ENCODE measurements around the gene SLFN13.

DNA sequence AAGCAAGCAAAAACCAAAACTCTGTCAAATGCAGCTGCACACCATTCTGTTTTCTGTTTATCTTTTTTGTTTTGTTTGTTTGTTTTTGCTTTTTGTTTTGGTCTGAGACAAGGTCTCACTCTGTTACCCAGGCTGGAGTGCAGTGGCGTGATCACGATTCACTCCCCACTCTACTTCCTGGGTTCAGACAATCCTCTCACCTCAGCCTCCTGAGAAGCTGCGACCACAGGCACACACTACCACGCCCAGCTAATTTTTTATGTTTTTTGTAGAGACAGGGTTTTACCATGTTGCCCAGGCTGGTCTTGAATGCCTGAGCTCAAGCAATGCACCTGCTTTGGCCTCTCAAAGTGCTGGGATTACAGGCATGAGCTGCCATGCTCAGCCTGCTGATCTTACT lies 19.3 kb upstream of the SLFN13 start:
- TF ChIP-seq, protein P1, sequence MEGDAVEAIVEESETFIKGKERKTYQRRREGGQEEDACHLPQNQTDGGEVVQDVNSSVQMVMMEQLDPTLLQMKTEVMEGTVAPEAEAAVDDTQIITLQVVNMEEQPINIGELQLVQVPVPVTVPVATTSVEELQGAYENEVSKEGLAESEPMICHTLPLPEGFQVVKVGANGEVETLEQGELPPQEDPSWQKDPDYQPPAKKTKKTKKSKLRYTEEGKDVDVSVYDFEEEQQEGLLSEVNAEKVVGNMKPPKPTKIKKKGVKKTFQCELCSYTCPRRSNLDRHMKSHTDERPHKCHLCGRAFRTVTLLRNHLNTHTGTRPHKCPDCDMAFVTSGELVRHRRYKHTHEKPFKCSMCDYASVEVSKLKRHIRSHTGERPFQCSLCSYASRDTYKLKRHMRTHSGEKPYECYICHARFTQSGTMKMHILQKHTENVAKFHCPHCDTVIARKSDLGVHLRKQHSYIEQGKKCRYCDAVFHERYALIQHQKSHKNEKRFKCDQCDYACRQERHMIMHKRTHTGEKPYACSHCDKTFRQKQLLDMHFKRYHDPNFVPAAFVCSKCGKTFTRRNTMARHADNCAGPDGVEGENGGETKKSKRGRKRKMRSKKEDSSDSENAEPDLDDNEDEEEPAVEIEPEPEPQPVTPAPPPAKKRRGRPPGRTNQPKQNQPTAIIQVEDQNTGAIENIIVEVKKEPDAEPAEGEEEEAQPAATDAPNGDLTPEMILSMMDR (IDR thresholded peaks at IDR 0.05): no peak
- TF ChIP-seq POLR2A (IDR thresholded peaks at IDR 0.05): no peak

Data from body of pancreas (tissue), 4 donors.